Fibroblast of skin of back (primary cell): ENCODE measurements around the gene IQSEC1.
A peak's percentile ranks its signal among the peaks of the same experiment; 100 is the strongest.

Experiments used
- DNase-seq: peaks from one replicate; pipeline ENCODE4 v3.0.0-alpha.2; 2013

Gene IQSEC1

DNA sequence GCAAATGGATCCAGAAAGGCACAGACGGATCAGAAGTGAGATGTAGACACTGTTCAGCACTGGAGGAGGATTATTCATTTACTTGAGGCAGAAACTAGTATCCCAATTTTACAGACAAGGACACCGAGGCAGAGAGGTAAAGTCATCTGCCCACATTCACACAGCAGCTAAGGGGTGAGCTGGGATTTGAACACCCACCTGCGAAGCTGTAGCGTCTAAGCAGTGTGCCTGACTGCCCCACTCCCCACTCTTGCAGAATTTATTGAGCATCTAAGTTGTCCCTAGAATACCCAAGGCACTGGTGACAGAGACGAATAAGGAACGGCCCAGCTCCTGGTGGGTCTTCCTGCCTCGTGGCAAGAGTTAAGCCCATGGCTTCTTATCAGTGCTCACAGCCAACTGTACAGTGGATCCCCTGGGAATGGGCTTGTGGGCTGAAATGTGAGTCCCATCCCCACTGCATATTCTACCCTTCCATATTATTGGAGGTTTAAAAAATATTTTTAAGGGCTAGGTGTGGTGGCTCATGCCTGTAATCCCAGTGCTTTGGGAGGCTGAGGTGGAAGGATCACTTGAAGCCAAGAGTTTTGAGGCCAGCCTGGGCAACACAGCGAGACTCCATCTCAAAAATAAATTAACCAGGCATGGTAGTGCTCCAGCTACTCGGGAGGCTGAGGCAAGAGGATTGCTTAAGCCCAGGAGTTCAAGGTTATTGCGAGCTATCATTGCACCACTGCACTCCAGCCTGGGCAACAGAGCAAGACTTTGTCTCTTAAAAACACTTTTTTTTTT lies 77.6 kb downstream of the IQSEC1 start:
- no peak for DNase-seq

DNA sequence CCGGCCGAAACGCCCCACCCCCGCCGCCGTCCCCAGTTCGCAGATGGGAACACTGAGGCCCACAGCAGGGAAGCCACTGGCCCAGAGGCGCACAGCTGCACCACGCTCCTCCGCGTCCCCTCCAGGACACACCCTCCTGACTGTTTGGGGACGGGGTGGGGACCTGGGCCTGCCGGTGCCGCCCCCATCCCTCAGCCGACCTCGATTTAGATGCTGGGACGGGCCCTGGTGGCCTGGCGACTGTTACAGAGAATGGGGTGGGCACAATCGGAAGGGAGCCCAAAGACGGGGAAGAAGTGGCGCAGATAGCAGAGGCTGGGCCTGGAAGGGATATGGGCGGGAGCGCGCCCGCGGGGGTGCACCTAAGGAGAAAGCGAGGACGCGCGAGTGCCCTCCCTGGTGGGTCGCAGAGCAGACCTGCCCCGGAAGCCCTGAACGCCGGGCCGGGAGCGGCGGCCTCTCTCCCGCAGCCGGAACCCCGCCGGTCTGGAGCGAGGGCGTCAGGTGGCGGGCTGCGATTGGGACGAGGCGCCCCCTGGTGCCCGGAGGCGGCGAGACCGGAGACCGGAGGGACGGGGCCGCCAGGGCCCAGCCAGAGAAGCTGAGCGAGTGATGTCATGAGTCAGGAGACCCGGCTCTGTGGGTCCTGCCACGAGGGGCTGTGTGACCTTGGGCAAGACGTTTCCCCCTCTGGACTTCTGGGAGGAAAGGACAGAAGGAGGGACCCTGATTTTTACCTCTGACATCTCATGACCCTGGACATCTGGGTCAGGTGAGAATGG lies 78.4 kb downstream of the IQSEC1 start:
- DNase-seq, result peak; percentile 74

DNA sequence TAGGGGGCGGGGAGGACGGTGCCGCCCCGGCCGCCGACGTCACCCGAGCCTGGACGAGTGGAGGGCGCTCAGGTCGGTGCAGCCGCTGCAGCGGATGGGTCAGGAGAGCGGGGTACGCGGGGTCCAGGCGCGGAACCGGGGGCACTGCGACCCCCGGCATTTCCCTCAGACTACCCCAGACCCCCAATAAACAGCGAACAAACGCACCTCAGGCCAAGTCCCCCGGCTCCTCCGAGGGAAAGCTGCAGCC lies 78.9 kb downstream of the IQSEC1 start:
- DNase-seq, result no peak

DNA sequence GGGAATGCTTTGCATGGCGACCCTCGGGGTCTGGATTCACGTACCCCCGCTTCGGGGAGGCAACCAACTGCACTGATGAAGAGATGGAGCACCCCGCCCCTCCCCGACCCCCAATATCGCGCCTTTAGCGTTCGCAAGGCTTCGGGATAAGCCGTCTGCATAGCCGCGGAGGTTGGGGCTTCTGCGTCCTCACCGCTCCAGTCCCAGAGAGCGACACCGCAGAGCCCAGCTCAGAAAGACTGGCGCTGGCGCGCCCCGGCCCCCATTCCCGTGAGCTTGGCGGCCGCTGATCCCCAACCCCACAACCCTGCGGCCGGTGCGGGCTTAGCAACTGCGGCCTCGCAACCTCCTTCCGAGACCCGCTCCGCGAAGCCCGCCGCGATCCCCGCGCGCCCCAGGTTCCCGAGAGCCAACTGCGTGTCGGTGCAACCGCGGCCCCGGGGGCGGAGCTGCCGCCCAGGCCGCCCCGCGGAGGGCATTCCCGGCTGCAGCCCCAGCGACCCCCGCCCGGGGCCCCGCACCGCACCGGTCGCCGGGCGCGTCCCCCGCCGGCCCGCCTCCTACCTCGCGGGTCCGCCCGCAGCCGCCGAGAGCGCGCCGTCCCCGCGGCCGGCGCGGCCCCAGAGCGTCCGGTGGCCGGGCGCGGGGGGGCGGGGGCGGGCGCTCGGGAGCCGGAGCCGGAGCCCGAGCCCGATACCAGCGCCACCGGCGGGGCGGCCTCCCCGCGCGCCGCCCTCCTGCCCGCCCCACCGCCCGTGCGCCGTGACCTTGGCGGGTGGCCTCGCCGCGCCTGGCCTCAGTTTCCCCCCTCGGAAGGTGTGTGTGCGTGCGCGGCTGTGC lies 79.5 kb downstream of the IQSEC1 start:
- DNase-seq, result no peak

DNA sequence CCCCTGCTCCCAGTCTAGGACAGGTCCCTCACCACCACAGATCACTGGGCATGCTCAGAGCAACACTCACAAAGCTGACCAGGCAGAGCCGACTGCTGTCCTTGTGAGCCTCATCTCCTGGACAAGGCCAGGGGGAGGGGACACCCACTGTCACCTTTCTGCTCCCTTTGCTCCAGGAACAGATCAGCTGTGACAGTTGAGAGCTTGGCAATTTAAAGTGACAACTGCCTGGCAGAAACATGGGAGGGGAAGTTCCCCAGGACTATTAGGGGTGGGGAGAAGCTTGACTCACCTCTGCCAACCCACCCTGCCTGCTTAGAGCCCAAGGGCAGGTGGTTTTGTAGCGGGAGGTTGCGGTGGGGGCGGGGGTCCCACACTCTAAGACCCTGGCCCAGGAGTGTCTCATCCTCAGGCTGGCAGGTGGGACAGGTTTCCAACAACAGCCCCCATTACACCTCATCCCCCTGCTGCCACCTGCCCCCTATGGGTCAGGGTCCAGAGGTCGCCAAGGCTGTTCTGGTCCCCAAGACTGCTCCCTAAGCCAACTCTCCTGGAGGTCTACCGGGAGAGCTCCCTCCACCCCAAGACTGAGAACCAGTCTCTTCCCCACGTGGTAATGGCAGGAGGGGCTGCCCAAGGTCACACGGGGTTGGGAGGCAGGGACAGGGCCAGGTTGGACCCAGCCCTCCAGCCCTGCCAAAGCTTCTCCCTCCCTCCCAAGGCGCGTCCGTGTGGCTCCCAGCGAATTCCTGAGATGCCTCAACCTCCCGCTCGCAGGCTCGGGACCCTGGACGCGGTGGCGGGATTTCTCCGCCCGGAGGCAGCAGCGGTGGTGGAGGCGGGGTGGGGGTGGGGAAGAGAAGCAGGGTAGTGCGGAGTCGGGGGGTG lies 80.4 kb downstream of the IQSEC1 start:
- DNase-seq, result peak; percentile 64

DNA sequence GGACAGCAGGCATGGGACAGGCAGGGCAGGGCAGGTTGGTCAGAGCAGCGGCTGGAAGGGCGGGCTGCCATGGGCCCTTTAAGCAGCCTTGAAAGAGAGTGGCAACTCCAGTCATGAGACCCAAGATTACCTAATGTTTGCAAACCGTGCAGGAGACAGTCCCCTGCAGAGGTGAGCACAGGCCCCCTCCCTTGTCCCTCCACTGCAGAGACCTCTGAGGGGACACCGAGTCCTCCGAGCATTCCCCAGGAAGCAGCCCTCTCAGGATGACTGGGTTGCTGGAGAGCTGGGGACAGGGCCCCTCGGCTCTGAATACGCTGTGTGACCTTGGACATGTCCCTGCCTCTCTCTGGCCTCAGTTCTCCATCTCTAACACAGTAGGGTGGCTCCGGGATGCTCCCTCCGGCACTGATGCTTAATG lies 81.4 kb downstream of the IQSEC1 start:
- no peak for DNase-seq

DNA sequence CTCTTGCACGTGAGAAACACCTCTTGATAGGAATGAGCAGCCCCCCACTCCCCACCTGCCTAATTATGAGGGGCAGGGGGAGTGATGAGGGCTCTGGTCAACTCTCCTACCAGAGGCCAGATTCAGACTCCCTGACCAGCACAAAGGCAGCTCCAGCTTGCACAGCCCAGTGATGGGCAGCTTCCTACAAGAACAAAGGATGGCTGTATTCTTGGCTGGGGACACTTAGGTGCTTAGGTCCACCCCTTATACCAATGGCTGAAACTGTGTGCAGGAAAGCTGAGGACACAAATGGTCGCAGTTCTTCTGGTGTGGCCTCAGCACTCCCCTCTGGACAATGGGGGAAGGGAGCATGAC lies 81.8 kb downstream of the IQSEC1 start:
- DNase-seq, result no peak

DNA sequence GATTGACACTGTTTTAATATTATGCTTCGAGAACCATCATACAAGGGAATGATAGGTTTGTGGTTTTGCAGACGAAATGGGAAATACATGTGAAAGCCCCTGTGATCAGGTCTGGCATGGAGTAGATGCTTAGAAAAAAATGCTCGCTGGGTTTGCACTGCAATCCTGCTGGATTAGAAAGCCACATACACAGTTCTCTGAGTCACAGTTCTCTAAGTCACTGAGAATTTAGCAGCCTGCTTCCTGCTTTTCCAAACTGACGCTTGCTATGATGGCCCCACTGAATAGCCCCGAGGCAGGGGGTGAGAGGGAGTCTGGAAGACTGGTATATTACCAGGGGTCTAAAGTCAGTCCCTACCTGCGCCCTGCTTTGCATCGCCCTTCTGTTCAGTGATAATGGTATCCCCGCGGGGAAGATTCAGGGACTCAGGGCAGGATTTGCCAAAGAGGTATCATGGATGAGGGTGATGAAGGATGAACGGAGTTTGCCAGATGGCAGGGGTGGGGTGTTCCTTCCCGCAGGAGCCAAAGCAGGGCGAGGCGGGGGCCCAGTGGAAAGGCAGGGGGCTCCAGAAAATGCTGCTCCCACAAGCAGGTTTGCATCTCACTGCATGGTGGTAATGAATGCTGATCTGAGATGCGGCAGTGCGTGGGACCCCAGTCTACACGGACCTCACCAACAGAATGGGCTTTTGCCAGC lies 82.3 kb downstream of the IQSEC1 start:
- DNase-seq, result peak; percentile 91

DNA sequence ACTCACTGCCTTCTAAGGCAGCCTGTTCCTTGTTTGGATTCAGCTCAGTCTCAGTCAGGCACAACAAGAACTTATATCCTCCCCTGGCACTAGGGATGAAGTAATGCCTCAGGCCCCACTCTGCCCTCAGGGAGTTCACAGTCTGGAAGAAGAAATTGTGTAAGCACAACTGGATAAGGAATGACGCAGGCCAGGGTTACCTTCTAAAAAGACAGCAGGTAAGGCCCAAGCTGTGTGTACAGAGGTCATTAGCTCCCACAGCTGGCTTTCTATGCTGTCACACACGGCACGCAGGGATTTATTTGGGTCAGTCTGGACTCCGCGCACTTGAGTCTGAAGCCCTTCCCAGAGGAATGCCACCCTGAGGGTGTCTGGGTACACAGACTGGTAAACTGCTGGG lies 82.9 kb downstream of the IQSEC1 start:
- peak; percentile 30 for DNase-seq

DNA sequence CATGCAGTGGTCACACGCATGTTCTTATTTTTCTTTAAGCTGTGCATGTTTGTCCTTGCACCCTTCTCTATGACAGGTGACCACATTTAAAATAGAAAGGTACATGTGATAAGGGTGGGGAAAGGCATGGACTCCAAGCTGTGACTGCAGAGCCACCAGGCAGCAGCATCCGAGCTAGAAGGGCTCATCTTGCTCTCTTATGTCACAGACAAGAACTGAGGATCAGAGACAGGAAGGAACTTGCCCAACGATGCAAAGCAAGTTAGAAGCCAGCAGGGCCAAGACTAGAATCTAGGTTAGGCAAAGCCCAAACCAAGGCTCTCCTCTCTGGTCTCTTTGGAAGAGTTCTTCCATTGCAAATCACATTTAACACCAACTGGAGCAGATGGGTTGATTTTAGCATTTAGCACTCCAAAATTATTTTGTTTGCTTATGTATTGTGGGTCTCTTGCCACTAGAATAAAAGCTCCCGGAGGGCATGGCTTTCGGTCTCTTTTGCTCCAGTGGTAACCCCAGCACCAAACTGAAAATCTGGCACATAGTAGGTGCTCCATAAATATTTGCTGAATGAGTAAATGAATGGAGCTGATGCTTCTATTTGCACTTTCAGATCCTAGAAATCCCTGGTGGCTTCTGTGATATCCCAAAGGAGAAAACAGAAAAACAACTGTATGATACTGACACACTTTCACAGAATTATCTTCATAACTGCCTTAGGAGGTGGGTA lies 84.3 kb downstream of the IQSEC1 start:
- no peak for DNase-seq

DNA sequence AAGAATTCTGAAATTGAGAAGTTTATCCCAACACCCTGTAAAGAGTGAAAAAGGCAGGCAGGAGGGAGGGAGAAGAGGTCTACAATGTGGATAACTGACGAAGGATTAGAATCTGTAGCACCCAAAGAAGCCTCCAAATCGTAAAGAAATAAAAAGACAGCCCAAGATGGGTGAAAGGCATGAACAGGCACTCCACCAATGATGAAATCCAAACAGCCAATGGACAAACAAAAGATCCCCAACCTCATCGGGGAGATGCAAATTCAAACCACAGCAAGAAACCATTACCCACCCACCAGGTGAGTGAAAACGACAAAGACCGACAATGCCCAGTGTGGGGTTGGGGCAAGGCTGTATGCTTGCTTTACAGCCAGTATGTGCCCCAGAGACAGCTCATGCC lies 85.6 kb downstream of the IQSEC1 start:
- no peak for DNase-seq

DNA sequence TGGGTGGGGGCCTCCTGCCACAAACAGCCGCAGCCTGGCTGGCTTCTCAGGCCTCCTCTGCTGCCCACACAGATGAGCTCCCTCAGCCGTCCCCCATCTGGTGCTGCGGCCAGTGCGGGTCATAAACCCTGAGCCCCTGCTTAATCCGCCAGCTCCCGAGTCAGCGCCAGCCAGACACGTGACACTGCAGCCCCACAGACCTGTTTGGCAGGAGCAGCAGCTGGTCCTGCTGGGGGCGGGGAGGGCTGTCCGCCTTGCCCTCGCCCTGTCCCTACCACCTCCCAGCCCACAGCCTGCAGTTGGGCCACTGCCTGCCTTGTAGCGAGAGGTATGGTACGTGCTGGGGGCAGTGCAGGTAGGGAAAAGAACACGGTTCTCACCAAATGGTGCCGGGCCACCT lies 86.2 kb downstream of the IQSEC1 start:
- no peak for DNase-seq

DNA sequence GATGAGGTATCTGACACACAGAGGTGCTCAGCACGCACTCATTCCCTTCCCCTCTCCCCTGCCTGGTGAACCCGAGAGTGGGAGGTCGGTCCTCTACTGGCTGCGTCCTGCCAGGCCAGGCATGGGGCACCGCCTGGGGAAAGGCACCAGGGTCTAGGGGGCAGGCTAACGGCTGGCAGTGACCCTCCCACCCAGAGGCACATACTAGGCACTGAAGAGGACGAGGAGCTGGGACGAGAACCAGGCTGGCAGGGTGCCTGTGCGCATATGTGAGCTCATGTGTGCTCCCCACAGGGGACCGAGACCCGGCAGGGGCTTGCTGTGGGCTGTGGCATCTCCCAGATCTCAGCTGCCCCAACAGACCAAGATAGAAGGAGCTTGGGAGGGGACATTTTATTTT lies 86.7 kb downstream of the IQSEC1 start:
- DNase-seq, result no peak

DNA sequence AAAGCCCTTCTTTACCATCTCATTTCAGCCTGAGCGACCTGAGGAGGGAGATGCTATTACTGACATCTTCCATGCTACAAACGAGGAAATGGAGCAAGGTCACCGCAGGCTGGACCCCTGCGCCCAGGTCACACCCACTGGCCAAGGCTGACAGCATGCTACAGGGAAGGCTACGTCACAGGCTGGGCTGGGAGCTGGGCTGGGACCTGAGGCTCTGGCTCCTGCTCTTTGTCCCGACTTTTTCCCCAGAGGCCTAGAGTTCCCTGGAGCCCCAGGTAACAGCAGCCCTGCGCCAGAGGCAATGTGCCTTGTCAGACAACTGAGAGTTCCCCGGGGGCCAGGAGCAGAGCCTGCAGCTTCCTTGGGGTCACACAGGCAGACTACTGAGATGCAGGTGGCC lies 87.2 kb downstream of the IQSEC1 start:
- no peak for DNase-seq

DNA sequence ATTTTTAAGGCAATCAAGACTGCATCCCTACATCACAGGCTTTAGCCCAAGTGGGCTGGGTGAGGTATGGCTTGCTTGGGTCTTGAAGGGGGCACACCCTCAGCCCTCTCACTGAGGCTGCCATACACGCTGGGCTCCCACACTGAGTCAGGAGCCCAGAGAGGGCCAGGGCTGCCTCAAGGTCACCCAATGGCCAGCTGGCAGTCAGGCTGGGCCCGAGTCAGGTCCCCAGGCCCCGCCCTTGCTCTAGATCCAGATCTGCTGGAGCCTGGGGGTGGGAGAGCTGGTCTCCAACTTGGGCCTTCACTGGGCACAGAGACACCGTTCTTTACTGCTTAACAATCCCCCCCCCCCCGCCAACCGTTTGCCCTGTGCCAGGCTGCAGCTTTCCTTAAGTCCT lies 88.1 kb downstream of the IQSEC1 start:
- no peak for DNase-seq

DNA sequence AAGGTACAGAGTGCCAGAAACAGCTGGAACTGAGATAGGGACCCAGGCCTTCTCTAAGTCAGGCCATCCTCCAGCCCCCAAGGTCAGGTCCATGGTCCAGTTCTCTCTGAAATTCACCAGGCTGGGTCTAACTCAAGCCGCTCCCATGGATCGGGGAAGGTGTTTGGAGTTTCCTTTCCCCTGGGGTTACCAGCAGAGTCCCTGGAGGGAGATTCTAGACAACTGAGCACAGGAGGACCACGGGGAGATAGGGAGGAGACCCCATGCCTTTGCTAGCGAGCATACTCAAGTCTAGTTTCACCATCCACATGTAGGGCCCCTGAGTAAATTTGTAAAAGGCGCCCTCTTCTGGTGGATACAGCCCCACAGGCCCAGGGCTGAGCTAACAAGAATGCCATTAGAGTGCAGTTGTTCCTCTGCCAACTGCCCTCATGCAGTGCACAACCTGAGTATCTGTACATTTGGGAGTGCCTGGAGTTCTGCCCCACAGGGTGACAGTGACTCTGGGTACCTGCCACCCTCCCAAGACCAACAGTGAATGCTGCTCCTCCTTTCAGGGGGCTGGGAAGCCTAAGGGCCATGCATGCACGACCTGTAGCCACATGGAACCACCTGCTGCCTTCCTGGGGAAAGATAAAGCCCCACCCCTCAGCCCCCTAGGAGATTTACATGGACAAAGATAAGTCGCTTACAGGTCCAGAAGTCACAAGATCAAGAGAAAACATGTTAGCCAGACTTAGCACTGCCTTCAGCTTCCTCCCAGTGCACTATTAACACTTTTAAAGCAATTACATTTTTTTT lies 89.0 kb downstream of the IQSEC1 start:
- DNase-seq, result peak; percentile 63

DNA sequence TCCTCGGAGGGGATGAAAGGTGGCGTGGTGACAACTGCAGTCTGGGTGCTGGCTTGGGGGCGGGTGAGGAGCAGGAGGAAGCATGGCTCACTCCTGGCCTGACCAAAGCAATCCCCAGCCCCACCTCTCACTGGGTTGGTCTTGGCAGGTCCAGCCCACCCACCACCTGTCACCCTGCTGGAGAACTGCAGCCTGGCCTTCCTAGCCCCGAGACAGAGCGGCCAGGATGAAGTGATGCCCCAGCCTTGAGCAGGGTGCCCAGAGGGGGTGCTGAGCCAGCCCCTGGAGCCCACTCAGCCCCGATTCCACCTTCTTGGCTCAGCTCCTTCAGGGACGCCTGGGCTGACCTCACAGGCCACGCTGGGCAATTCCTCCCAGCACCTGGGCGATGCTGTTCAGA lies 89.9 kb downstream of the IQSEC1 start:
- DNase-seq, result no peak

DNA sequence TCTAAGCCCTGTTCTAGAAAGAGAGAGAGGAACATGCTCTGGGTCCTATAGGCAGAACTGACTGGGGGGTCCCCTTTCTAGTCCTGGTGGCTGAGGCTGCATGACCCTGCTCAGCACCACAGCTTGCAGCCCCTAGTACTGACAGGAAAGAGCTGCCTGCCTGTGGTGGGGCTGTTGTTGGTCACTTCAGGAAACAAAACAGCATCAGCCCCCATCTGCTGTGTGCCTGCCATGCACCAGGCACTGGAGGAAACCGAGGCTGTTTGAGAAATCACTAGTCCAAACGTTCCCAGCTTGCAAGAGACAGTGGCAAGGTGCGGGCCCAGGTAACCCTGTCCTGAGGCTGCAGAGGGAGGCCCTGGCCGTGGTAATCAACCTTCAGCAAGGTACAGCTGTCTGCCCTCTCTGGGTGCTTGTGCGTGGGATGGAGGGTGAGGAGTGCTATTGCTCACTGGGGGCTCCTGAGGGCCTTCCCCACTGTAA lies 90.6 kb downstream of the IQSEC1 start:
- no peak for DNase-seq

DNA sequence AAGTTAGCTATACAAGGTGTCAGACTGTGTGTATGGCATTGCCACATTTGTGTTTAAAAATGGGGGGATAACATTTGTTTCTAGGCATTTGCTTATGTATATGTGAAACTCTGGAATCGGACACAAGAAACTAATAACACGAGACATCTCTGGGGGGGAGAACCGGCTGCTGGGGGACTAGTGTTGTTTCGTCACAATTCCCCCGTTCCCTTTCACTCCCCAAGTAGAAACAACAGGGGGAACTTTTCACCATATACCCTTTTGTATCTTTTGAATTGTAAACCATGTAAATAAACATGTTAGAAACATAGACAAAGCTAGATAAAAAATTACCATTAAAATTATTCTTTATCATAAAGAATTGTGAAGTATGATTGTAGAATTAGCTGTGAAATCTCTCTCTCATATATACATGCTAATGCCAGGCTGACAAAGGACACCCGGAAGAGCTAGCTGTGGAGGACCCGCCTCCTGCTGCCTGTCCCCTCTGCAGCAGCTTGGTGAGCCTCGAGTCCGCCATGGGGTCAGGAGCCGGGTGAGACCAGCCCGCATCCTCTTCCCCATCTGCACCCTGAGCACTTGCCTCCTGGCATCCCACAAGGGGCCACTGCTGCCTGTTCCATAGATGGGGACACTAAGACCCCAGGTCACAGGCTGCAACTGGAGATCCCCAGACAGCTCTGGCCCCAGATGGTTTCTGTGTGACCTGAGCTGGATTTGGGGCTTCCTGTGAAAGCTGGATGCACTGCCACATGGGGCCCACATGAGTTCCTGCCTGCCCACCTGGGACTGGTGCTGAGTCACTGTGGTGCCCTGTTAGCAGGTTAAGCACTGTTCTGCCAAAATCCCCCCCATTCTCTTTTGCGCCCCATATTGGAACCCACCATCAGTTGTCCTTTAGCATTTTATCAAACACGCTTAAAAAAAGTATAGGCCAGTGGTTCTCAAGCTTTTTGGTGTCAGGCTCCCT lies 91.6 kb downstream of the IQSEC1 start:
- DNase-seq, result no peak
